Measurements from ENCODE around the gene CHST11.
A peak's percentile ranks its signal among the peaks of the same experiment; 100 is the strongest.

The CHST11 gene

GRCh38 chr12:104583301-104583700 lies 126.6 kb downstream of the CHST11 start:
- Histone ChIP-seq H4K20me1 (ENCODE audit: insufficient read depth, low read length) (peaks cover 94% of the 10 kb centered on the region), H3K4me3 (ENCODE audit: low read depth in 1 of 2, low read length in 2 of 2) (no peak overlapping the region), H2AFZ (ENCODE audit: low read depth, low read length) (no peak overlapping the region), H3K36me3 (ENCODE audit: insufficient read depth, low read length) (peaks cover 48% of the 10 kb centered on the region), H3K9ac (ENCODE audit: low read depth, low read length) (no peak overlapping the region), H3K79me2 (ENCODE audit: insufficient read depth, low read length) (peaks cover 99% of the 10 kb centered on the region), H3K27me3 (ENCODE audit: insufficient read depth, low read length, poor library complexity) (no peaks in the 10 kb centered on the region), H3K4me2 (ENCODE audit: insufficient read depth, low read length) (no peak overlapping the region), H3K9me3 (ENCODE audit: insufficient read depth, low read length, severe bottlenecking) (no peaks in the 10 kb centered on the region), H3K4me1 (ENCODE audit: insufficient read depth, low read length) (peaks cover 19% of the 10 kb centered on the region), H3K27ac (ENCODE audit: low read length) (no peak overlapping the region)
- TF ChIP-seq CTCF (IDR thresholded peaks at IDR 0.05; ENCODE audit: borderline replicate concordance, extremely low read depth, low read length, poor library complexity, severe bottlenecking) (no peak), EZH2 (IDR thresholded peaks at IDR 0.05; ENCODE audit: borderline replicate concordance, low read depth, low read length, severe bottlenecking) (no peak)
- ATAC-seq (ENCODE audit: insufficient read depth, low read depth), result no peak
- DNase-seq, result no peak

DNA sequence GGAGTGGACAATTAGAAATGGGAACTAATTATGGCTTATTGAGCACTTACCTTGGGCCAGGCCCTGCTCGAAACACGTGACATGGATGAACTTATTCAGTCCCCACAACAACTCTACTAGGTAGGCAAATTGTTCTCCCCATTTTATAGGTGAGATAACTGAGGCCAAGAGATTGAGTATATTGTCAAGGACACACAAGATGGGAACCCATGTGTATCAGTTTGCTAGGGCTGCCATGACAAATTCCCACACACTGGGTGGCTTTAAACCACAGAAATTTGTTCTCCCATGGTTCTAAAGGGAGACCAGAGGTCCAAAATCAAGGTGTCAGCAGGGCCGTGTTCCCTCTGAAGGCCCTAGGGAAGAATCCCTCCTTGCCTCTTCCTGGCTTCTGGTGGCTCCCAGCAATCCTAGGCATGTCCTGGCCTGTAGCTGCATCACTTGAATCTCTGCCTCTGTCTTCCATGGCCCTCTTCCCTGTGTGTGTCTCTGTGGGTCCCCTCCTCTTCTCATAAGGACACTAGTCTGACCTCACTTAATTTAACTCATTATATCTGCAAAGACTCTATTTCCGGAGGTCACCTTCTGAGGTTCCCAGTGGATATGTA lies 128.8 kb downstream of the CHST11 start:
- H3K4me3 ChIP-seq (ENCODE audit: low read depth in 1 of 2, low read length in 2 of 2), result no peak overlapping the region
- H4K20me1 ChIP-seq (ENCODE audit: insufficient read depth, low read length), result peaks cover 92% of the 10 kb centered on the region
- ATAC-seq (ENCODE audit: insufficient read depth, low read depth), result no peak
- H3K27ac ChIP-seq (ENCODE audit: low read length), result peak overlapping the region; percentile 16; the same call in 1 of the 2 replicates
- peaks cover 6% of the 10 kb centered on the region; the same call in 1 of the 2 replicates for H3K4me1 ChIP-seq (ENCODE audit: insufficient read depth, low read length)
- no peaks in the 10 kb centered on the region for H3K9me3 ChIP-seq (ENCODE audit: insufficient read depth, low read length, severe bottlenecking)
- peaks cover 99% of the 10 kb centered on the region for H3K79me2 ChIP-seq (ENCODE audit: insufficient read depth, low read length)
- H3K4me2 ChIP-seq (ENCODE audit: insufficient read depth, low read length), result no peak overlapping the region
- no peak overlapping the region for H3K9ac ChIP-seq (ENCODE audit: low read depth, low read length)
- TF ChIP-seq EZH2 (IDR thresholded peaks at IDR 0.05; ENCODE audit: borderline replicate concordance, low read depth, low read length, severe bottlenecking), result no peak
- no peak for TF ChIP-seq CTCF (IDR thresholded peaks at IDR 0.05; ENCODE audit: borderline replicate concordance, extremely low read depth, low read length, poor library complexity, severe bottlenecking)
- peaks cover 54% of the 10 kb centered on the region for H3K36me3 ChIP-seq (ENCODE audit: insufficient read depth, low read length)
- no peak overlapping the region for H2AFZ ChIP-seq (ENCODE audit: low read depth, low read length)
- DNase-seq, result no peak
- H3K27me3 ChIP-seq (ENCODE audit: insufficient read depth, low read length, poor library complexity), result no peaks in the 10 kb centered on the region

DNA sequence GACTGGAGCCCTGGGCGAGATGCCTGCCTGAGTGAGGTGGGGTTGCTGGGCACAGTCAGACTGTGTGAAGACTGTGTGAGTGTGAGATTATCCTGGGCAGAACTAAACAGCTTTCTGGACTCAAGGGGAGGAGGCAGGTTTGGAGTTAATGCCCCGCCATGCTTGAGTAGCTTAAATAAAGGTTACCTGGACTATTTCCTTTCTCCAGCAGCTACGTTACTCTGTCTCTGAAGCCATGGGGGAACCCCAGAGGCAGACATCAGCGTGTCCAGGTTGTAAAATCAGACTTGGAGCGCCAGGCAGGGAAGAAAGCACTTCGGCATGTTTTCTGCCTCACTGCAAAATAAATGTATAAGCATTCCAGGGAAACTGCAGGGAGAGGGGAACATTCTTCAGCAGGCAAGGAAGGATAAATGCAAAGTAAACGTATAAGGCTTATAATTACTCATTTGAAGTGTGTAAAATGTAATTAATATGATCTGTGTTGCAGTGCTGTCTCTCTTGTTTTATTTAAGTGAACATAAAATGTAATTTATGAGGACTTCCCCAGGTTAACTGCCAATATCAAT lies 129.7 kb downstream of the CHST11 start:
- H3K9ac ChIP-seq (ENCODE audit: low read depth, low read length), result no peak overlapping the region
- no peak overlapping the region for H2AFZ ChIP-seq (ENCODE audit: low read depth, low read length)
- H3K27me3 ChIP-seq (ENCODE audit: insufficient read depth, low read length, poor library complexity), result no peaks in the 10 kb centered on the region
- TF ChIP-seq EZH2 (IDR thresholded peaks at IDR 0.05; ENCODE audit: borderline replicate concordance, low read depth, low read length, severe bottlenecking) (no peak), CTCF (IDR thresholded peaks at IDR 0.05; ENCODE audit: borderline replicate concordance, extremely low read depth, low read length, poor library complexity, severe bottlenecking) (no peak)
- H3K27ac ChIP-seq (ENCODE audit: low read length), result 0 out of 2 replicates have a peak overlapping the region, but pooled peaks have one; percentile 42
- H3K4me1 ChIP-seq (ENCODE audit: insufficient read depth, low read length), result peaks cover 6% of the 10 kb centered on the region; the same call in 1 of the 2 replicates
- no peaks in the 10 kb centered on the region for H3K9me3 ChIP-seq (ENCODE audit: insufficient read depth, low read length, severe bottlenecking)
- peaks cover 99% of the 10 kb centered on the region for H3K79me2 ChIP-seq (ENCODE audit: insufficient read depth, low read length)
- ATAC-seq (ENCODE audit: insufficient read depth, low read depth) (no peak), DNase-seq (no peak)
- H3K4me3 ChIP-seq (ENCODE audit: low read depth in 1 of 2, low read length in 2 of 2), result no peak overlapping the region
- peaks cover 92% of the 10 kb centered on the region for H4K20me1 ChIP-seq (ENCODE audit: insufficient read depth, low read length)
- H3K36me3 ChIP-seq (ENCODE audit: insufficient read depth, low read length), result peaks cover 60% of the 10 kb centered on the region
- H3K4me2 ChIP-seq (ENCODE audit: insufficient read depth, low read length), result no peak overlapping the region

Measured in DND-41 (cell line).